H9 (cell line): ENCODE results near the gene BET1L. TPM values are rescaled to one million over a fixed set of nuclear protein-coding genes. Genes with fewer than 3 reads are reported as not detected.

Experiments
- DNase-seq: peaks from one replicate; pipeline ENCODE4 v3.0.0-alpha.2; 2017
- H2AFZ ChIP-seq: one replicate; pipeline ENCODE4 v1.6.1; 2013; ENCODE audit warnings: mild to moderate bottlenecking, low read length, control low read depth, moderate library complexity
- H2AK5ac ChIP-seq: 2 replicates; pipeline ENCODE4 v1.6.1; 2013; ENCODE audit warnings: low read length, control low read depth, mixed read lengths; ENCODE audit not compliant: insufficient read length
- H2BK120ac ChIP-seq: one replicate; pipeline ENCODE4 v1.6.1; 2013; ENCODE audit warnings: low read depth, mild to moderate bottlenecking, low read length, control low read depth, inconsistent platforms; ENCODE audit not compliant: poor library complexity, severe bottlenecking
- H2BK12ac ChIP-seq: 2 replicates; pipeline ENCODE4 v1.6.1; 2013; ENCODE audit warnings: low read length, control low read depth, mixed read lengths, low read depth; ENCODE audit not compliant: insufficient read length
- H2BK15ac ChIP-seq: 2 replicates; pipeline ENCODE4 v1.6.1; 2013; ENCODE audit warnings: low read depth, low read length, control low read depth
- H2BK20ac ChIP-seq: one replicate; pipeline ENCODE4 v1.6.1; 2013; ENCODE audit warnings: low read depth, mild to moderate bottlenecking, low read length, control low read depth, inconsistent platforms; ENCODE audit not compliant: poor library complexity, severe bottlenecking
- H2BK5ac ChIP-seq: 2 replicates; pipeline ENCODE4 v1.6.1; 2013; ENCODE audit warnings: low read length, control low read depth, mixed read lengths; ENCODE audit not compliant: insufficient read length
- H3K14ac ChIP-seq: 2 replicates; pipeline ENCODE4 v1.6.1; 2013; ENCODE audit warnings: low read length, control low read depth; ENCODE audit not compliant: insufficient read depth
- H3K18ac ChIP-seq: 2 replicates; pipeline ENCODE4 v1.6.1; 2013; ENCODE audit warnings: low read depth, mild to moderate bottlenecking, mixed read lengths, low read length, control low read depth; ENCODE audit not compliant: insufficient read length
- H3K23ac ChIP-seq: 2 replicates; pipeline ENCODE4 v1.6.1; 2013; ENCODE audit warnings: low read length, control low read depth, mixed read lengths, low read depth; ENCODE audit not compliant: insufficient read length
- H3K23me2 ChIP-seq: 2 replicates; pipeline ENCODE4 v1.6.1; 2013; ENCODE audit warnings: low read depth, mild to moderate bottlenecking, mixed read lengths, low read length, control low read depth; ENCODE audit not compliant: insufficient read length, poor library complexity, severe bottlenecking
- H3K27ac ChIP-seq: 2 replicates; pipeline ENCODE4 v1.5.1; 2013; ENCODE audit warnings: low read length, control low read depth, mixed read lengths, low read depth; ENCODE audit not compliant: insufficient read length
- H3K27me3 ChIP-seq: 2 replicates; pipeline ENCODE4 v1.6.1; 2013; ENCODE audit warnings: low read length, control low read depth, inconsistent platforms; ENCODE audit not compliant: insufficient read depth
- H3K4ac ChIP-seq: 2 replicates; pipeline ENCODE4 v1.6.1; 2013; ENCODE audit warnings: low read depth, mild to moderate bottlenecking, control low read depth, inconsistent platforms, low read length, moderate library complexity
- H3K4me1 ChIP-seq: 2 replicates; pipeline ENCODE4 v1.6.1; 2013; ENCODE audit warnings: low read length, control low read depth, inconsistent platforms; ENCODE audit not compliant: insufficient read depth
- H3K4me2 ChIP-seq: 2 replicates; pipeline ENCODE4 v1.6.1; 2013; ENCODE audit warnings: low read length, control low read depth, mixed read lengths; ENCODE audit not compliant: insufficient read length, insufficient read depth
- H3K56ac ChIP-seq: 2 replicates; pipeline ENCODE4 v1.6.1; 2013; ENCODE audit warnings: low read depth, mild to moderate bottlenecking, mixed read lengths, low read length, control low read depth; ENCODE audit not compliant: insufficient read length
- H3K79me1 ChIP-seq: 2 replicates; pipeline ENCODE4 v1.6.1; 2013; ENCODE audit warnings: low read depth, mild to moderate bottlenecking, moderate library complexity, low read length, control low read depth, inconsistent platforms; ENCODE audit not compliant: insufficient read depth, poor library complexity, severe bottlenecking
- H3K79me2 ChIP-seq: 2 replicates; pipeline ENCODE4 v1.6.1; 2013; ENCODE audit warnings: low read length, control low read depth, inconsistent platforms; ENCODE audit not compliant: insufficient read depth
- H3K9ac ChIP-seq: 2 replicates; pipeline ENCODE4 v1.6.1; 2013; ENCODE audit warnings: low read length, control low read depth, mixed read lengths; ENCODE audit not compliant: insufficient read length; ENCODE audit errors: extremely low read depth
- H3K9me3 ChIP-seq: one replicate; pipeline ENCODE4 v1.6.1; 2013; ENCODE audit warnings: low read depth, low read length, inconsistent platforms; ENCODE audit not compliant: control insufficient read depth
- H3T11ph ChIP-seq: one replicate; pipeline ENCODE4 v1.6.1; 2013; ENCODE audit warnings: mild to moderate bottlenecking, low read length, control low read depth, inconsistent platforms
- H4K20me1 ChIP-seq: one replicate; pipeline ENCODE4 v1.6.1; 2013; ENCODE audit not compliant: control insufficient read depth, insufficient read length, insufficient read depth
- H4K5ac ChIP-seq: 2 replicates; pipeline ENCODE4 v1.6.1; 2013; ENCODE audit warnings: low read depth, mild to moderate bottlenecking, mixed read lengths, low read length, control low read depth; ENCODE audit not compliant: insufficient read length
- H4K8ac ChIP-seq: replicated peaks from 2 replicates; pipeline ENCODE4 v1.6.1; 2013; ENCODE audit warnings: low read length, control low read depth, mixed read lengths, low read depth; ENCODE audit not compliant: insufficient read length
- H4K91ac ChIP-seq: 2 replicates; pipeline ENCODE4 v1.6.1; 2013; ENCODE audit warnings: low read depth, mild to moderate bottlenecking, moderate library complexity, mixed read lengths, low read length, control low read depth; ENCODE audit not compliant: insufficient read length
- H3K27ac Mint-ChIP-seq, 3 experiments: 2 replicates in 2 of 3; 3 replicates in 1 of 3; pipeline ENCODE4 v1.8.0; 2020 to 2021; ENCODE audit warnings: mixed read lengths in 3 of 3, mild to moderate bottlenecking in 1 of 3, moderate library complexity in 1 of 3
- H3K27me3 Mint-ChIP-seq: 2 replicates; pipeline ENCODE4 v1.8.0; 2021; ENCODE audit warnings: low read depth, mild to moderate bottlenecking, moderate library complexity, mixed read lengths
- H3K36me3 Mint-ChIP-seq, 3 experiments: 2 replicates in 2 of 3; 3 replicates in 1 of 3; pipeline ENCODE4 v1.8.0; 2020 to 2021; ENCODE audit warnings: low read depth in 3 of 3, mixed read lengths in 3 of 3; ENCODE audit not compliant: insufficient read depth in 1 of 3
- H3K4me1 Mint-ChIP-seq, 2 experiments: 2 replicates each; pipeline ENCODE4 v1.8.0; 2020; ENCODE audit warnings: mixed read lengths in 2 of 2
- H3K4me3 Mint-ChIP-seq, 2 experiments: 2 replicates in 1 of 2; 3 replicates in 1 of 2; pipeline ENCODE4 v1.8.0; 2020 to 2021; ENCODE audit warnings: mild to moderate bottlenecking in 2 of 2, mixed read lengths in 2 of 2, moderate library complexity in 1 of 2
- H3K9me3 Mint-ChIP-seq, 2 experiments: 2 replicates in 1 of 2; 3 replicates in 1 of 2; pipeline ENCODE4 v1.8.0; 2020; ENCODE audit warnings: mild to moderate bottlenecking in 2 of 2, mixed read lengths in 2 of 2, moderate library complexity in 1 of 2
- CTCF ChIP-seq: fragments of 200-600 bp; sonication (generic); conservative IDR thresholded peaks from 3 replicates; pipeline ENCODE4 v1.8.0; 2021; ENCODE audit warnings: antibody characterized with exemption, mild to moderate bottlenecking
- WGBS: extraction: QIAGEN DNeasy Blood & Tissue Kit; methylation state at CpG from one replicate; pipeline ENCODE4 v1.1.7; 2013; ENCODE audit warnings: missing lambda C conversion rate, low lambda C conversion rate, mixed read lengths; ENCODE audit not compliant: insufficient read length; ENCODE audit errors: extremely low coverage; 5-methylcytosine and 5-hydroxymethylcytosine counted together
- total RNA-seq: library from RNA; stranded (reverse); gene quantifications from 2 replicates; pipeline ENCODE4 v1.2.1, GENCODE V29; 2021

Gene BET1L
- total RNA-seq, 1 experiment from 2014 or later: 49.4 TPM

- Histone ChIP-seq H2BK12ac (no peak overlapping the region), H3K9me3 (no peaks in the 10 kb centered on the region), H2AK5ac (no peak overlapping the region), H2BK15ac (no peak overlapping the region), H3K4me2 (no peak overlapping the region), H3K4me1 (no peaks in the 10 kb centered on the region; the same call in 1 of the 2 replicates), H2BK5ac (no peak overlapping the region), H2AFZ (no peak overlapping the region), H3K27ac (no peak overlapping the region), H3K79me2 (no peaks in the 10 kb centered on the region; the same call in 1 of the 2 replicates), H3T11ph (no peak overlapping the region), H2BK20ac (no peak overlapping the region), H3K79me1 (peaks cover 5% of the 10 kb centered on the region), H3K23ac (no peak overlapping the region), H4K20me1 (no peaks in the 10 kb centered on the region), H3K18ac (no peak overlapping the region), H4K5ac (no peak overlapping the region), H4K8ac (no peak overlapping the region), H3K27me3 (no peaks in the 10 kb centered on the region), H4K91ac (no peak overlapping the region), H3K56ac (no peak overlapping the region), H3K9ac (no peak overlapping the region), H2BK120ac (no peak overlapping the region), H3K4ac (no peak overlapping the region), H3K23me2 (peaks cover 15% of the 10 kb centered on the region), H3K14ac (no peak overlapping the region)
- H3K27me3 Mint-ChIP-seq: peaks cover 1% of the 10 kb centered on the region; the same call in 1 of the 2 replicates
- H3K4me1 Mint-ChIP-seq: peaks cover 5 to 12% of the 10 kb centered on the region in 2 experiments
- no peak overlapping the region; a peak in 2 of 7 replicates for H3K27ac Mint-ChIP-seq
- no peak for DNase-seq
- TF ChIP-seq CTCF: no peak
- no CpG with 5 or more reads among the region's 7 CpGs for WGBS
- peak overlapping the region in 1 of 2 experiments; percentile 53; a peak in 1 of 5 replicates for H3K4me3 Mint-ChIP-seq
- peaks cover 9 to 37% (median 23%) of the 10 kb centered on the region in 3 experiments for H3K36me3 Mint-ChIP-seq
- H3K9me3 Mint-ChIP-seq: no peaks in the 10 kb centered on the region; a peak in 1 of 5 replicates
These were observed 3.9 kb downstream of the BET1L start for GRCh38 chr11:203056-203944.
